ENCODE measurements around the gene CELSR2. TPM values are rescaled to one million over a fixed set of nuclear protein-coding genes. Genes with fewer than 3 reads are reported as not detected.

Gene CELSR2
- polyA plus RNA-seq, 3 donors, result 0.03 to 0.97 (median 0.04) TPM

DNA sequence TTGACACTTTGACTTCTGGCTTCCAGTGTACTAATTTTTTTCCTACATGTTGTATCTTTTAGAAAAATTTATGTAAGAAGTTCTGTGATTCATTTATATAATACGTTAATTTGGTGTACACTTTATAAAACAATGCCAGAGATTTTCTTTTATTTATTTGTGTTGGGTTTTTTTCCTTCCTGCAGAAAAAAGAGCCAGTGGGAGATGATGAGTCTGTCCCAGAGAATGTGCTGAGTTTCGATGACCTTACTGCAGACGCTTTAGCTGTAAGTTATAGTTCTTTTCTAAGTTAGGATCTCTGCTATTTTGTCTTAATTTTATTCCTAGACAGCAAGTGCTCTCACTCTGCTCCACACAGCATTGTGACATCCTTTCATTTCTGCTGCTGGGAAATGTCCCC, 21.2 kb upstream of the CELSR2 start:
- Histone ChIP-seq H3K9ac (ENCODE audit: insufficient read depth, low read length, poor library complexity, severe bottlenecking) (no peak overlapping the region), H3K9me3 (replicated peaks in 1 of 2; ENCODE audit: control insufficient read depth in 1 of 2, insufficient read depth in 1 of 2, low read length in 2 of 2) (no peaks in the 10 kb centered on the region), H3K4me3 (replicated peaks in 1 of 3; ENCODE audit: low read depth in 2 of 3, low read length in 3 of 3) (no peak overlapping the region), H3K79me2 (ENCODE audit: insufficient read depth, low read length) (peaks cover 6% of the 10 kb centered on the region), H3K4me1 (ENCODE audit: control insufficient read depth in 1 of 2, insufficient read depth in 2 of 2, low read length in 2 of 2) (no peaks in the 10 kb centered on the region), H3K36me3 (replicated peaks in 1 of 2; ENCODE audit: control insufficient read depth in 1 of 2, insufficient read depth in 2 of 2, low read length in 2 of 2) (peaks cover 67 to 93% of the 10 kb centered on the region in 2 donors), H3K27ac (ENCODE audit: low read depth in 1 of 2, low read length in 2 of 2) (no peak overlapping the region), H3K27me3 (ENCODE audit: control insufficient read depth in 2 of 2, insufficient read depth in 2 of 2, low read length in 2 of 2) (no peaks in the 10 kb centered on the region), H2AFZ (ENCODE audit: insufficient read depth, low read depth, low read length, poor library complexity, severe bottlenecking) (no peak overlapping the region), H3K4me2 (replicated peaks; ENCODE audit: extremely low read depth, low read length, poor library complexity, severe bottlenecking) (no peak overlapping the region), H4K20me1 (ENCODE audit: insufficient read depth, low read length) (peaks cover 53% of the 10 kb centered on the region)
- peaks cover 71 to 88% of the 10 kb centered on the region in 2 donors for H3K36me3 Mint-ChIP-seq
- peaks cover 0 to 1% (median 0%) of the 10 kb centered on the region in 3 donors for H3K27me3 Mint-ChIP-seq (ENCODE audit: low read depth in 3 of 3)
- no peaks in the 10 kb centered on the region for H3K4me1 Mint-ChIP-seq
- no peaks in the 10 kb centered on the region for H3K9me3 Mint-ChIP-seq
- WGBS (ENCODE audit: insufficient coverage), result no CpG with 5 or more reads among the region's 3 CpGs
- intact Hi-C loops (cut with micrococcal nuclease), result no loop called here
- DNase-seq, result no peak
- peak overlapping the region in 1 of 7 donors; percentile 0 for H3K27ac Mint-ChIP-seq
- no peak overlapping the region for H3K4me3 Mint-ChIP-seq
- TF ChIP-seq, protein P1, sequence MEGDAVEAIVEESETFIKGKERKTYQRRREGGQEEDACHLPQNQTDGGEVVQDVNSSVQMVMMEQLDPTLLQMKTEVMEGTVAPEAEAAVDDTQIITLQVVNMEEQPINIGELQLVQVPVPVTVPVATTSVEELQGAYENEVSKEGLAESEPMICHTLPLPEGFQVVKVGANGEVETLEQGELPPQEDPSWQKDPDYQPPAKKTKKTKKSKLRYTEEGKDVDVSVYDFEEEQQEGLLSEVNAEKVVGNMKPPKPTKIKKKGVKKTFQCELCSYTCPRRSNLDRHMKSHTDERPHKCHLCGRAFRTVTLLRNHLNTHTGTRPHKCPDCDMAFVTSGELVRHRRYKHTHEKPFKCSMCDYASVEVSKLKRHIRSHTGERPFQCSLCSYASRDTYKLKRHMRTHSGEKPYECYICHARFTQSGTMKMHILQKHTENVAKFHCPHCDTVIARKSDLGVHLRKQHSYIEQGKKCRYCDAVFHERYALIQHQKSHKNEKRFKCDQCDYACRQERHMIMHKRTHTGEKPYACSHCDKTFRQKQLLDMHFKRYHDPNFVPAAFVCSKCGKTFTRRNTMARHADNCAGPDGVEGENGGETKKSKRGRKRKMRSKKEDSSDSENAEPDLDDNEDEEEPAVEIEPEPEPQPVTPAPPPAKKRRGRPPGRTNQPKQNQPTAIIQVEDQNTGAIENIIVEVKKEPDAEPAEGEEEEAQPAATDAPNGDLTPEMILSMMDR (IDR thresholded peaks at IDR 0.05), result no peak

DNA sequence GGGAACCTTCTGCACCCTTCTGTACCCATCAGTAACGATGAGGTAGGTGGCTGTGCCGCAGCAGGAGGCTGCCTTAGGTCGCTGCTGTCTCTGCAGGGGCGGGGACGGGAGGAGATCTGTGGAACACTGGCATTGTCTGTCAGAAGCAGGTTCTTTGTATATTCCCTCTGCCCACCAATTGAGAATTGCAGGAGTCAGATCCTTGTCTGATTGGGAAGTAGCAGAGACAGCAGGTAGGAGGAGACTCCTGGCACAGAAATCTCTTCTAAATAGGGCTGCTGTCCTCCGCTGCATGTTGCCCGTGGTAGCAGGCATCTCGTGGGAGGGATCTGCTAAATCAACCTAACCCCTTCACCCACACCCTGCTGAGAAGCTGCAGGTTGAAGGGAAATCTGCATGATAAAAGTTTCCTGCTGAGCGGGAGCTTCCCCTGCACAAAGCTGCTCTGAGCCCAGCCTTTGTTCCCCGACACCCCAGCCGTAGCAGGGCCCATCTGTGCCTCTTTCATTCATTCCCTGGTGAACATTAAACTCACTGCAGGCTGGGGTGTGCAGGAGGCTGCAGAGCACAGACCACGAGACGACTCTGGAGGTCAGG, 19.7 kb upstream of the CELSR2 start:
- no peak overlapping the region for H3K27ac Mint-ChIP-seq
- no peak for DNase-seq
- no peaks in the 10 kb centered on the region for H3K9me3 Mint-ChIP-seq
- H3K4me3 Mint-ChIP-seq, result no peak overlapping the region
- H3K4me1 Mint-ChIP-seq, result no peaks in the 10 kb centered on the region
- no peak overlapping the region for H3K4me3 ChIP-seq (replicated peaks in 1 of 3; ENCODE audit: low read depth in 2 of 3, low read length in 3 of 3)
- no peak overlapping the region for H3K4me2 ChIP-seq (replicated peaks; ENCODE audit: extremely low read depth, low read length, poor library complexity, severe bottlenecking)
- TF ChIP-seq, protein P1 (IDR thresholded peaks at IDR 0.05), result no peak
- H3K36me3 ChIP-seq (replicated peaks in 1 of 2; ENCODE audit: control insufficient read depth in 1 of 2, insufficient read depth in 2 of 2, low read length in 2 of 2), result peaks cover 58 to 92% of the 10 kb centered on the region in 2 donors
- H3K27ac ChIP-seq (ENCODE audit: low read depth in 1 of 2, low read length in 2 of 2), result no peak overlapping the region
- H3K9ac ChIP-seq (ENCODE audit: insufficient read depth, low read length, poor library complexity, severe bottlenecking), result no peak overlapping the region
- no peaks in the 10 kb centered on the region for H3K9me3 ChIP-seq (replicated peaks in 1 of 2; ENCODE audit: control insufficient read depth in 1 of 2, insufficient read depth in 1 of 2, low read length in 2 of 2)
- H2AFZ ChIP-seq (ENCODE audit: insufficient read depth, low read depth, low read length, poor library complexity, severe bottlenecking), result no peak overlapping the region
- no peaks in the 10 kb centered on the region for H3K4me1 ChIP-seq (ENCODE audit: control insufficient read depth in 1 of 2, insufficient read depth in 2 of 2, low read length in 2 of 2)
- no peaks in the 10 kb centered on the region for H3K79me2 ChIP-seq (ENCODE audit: insufficient read depth, low read length)
- intact Hi-C loops (cut with micrococcal nuclease), result no loop called here
- no peaks in the 10 kb centered on the region for H3K27me3 Mint-ChIP-seq (ENCODE audit: low read depth in 3 of 3)
- no peaks in the 10 kb centered on the region for H3K27me3 ChIP-seq (ENCODE audit: control insufficient read depth in 2 of 2, insufficient read depth in 2 of 2, low read length in 2 of 2)
- 96% methylated on average over 5 of the region's 13 CpGs for WGBS (ENCODE audit: insufficient coverage)
- H4K20me1 ChIP-seq (ENCODE audit: insufficient read depth, low read length), result peaks cover 38% of the 10 kb centered on the region
- peaks cover 72 to 88% of the 10 kb centered on the region in 2 donors for H3K36me3 Mint-ChIP-seq

Data from CD14-positive monocyte (primary cell).